H9 (cell line): Measurements from ENCODE around the gene PITPNB. TPM values are rescaled to one million over a fixed set of nuclear protein-coding genes. Genes with fewer than 3 reads are reported as not detected.

Experiments
- DNase-seq: peaks from one replicate; pipeline ENCODE4 v3.0.0-alpha.2; 2017
- H2AFZ ChIP-seq: one replicate; pipeline ENCODE4 v1.6.1; 2013; ENCODE audit warnings: mild to moderate bottlenecking, low read length, control low read depth, moderate library complexity
- H2AK5ac ChIP-seq: 2 replicates; pipeline ENCODE4 v1.6.1; 2013; ENCODE audit warnings: low read length, control low read depth, mixed read lengths; ENCODE audit not compliant: insufficient read length
- H2BK120ac ChIP-seq: one replicate; pipeline ENCODE4 v1.6.1; 2013; ENCODE audit warnings: low read depth, mild to moderate bottlenecking, low read length, control low read depth, inconsistent platforms; ENCODE audit not compliant: poor library complexity, severe bottlenecking
- H2BK12ac ChIP-seq: 2 replicates; pipeline ENCODE4 v1.6.1; 2013; ENCODE audit warnings: low read length, control low read depth, mixed read lengths, low read depth; ENCODE audit not compliant: insufficient read length
- H2BK15ac ChIP-seq: 2 replicates; pipeline ENCODE4 v1.6.1; 2013; ENCODE audit warnings: low read depth, low read length, control low read depth
- H2BK20ac ChIP-seq: one replicate; pipeline ENCODE4 v1.6.1; 2013; ENCODE audit warnings: low read depth, mild to moderate bottlenecking, low read length, control low read depth, inconsistent platforms; ENCODE audit not compliant: poor library complexity, severe bottlenecking
- H2BK5ac ChIP-seq: 2 replicates; pipeline ENCODE4 v1.6.1; 2013; ENCODE audit warnings: low read length, control low read depth, mixed read lengths; ENCODE audit not compliant: insufficient read length
- H3K14ac ChIP-seq: 2 replicates; pipeline ENCODE4 v1.6.1; 2013; ENCODE audit warnings: low read length, control low read depth; ENCODE audit not compliant: insufficient read depth
- H3K18ac ChIP-seq: 2 replicates; pipeline ENCODE4 v1.6.1; 2013; ENCODE audit warnings: low read depth, mild to moderate bottlenecking, mixed read lengths, low read length, control low read depth; ENCODE audit not compliant: insufficient read length
- H3K23ac ChIP-seq: 2 replicates; pipeline ENCODE4 v1.6.1; 2013; ENCODE audit warnings: low read length, control low read depth, mixed read lengths, low read depth; ENCODE audit not compliant: insufficient read length
- H3K23me2 ChIP-seq: 2 replicates; pipeline ENCODE4 v1.6.1; 2013; ENCODE audit warnings: low read depth, mild to moderate bottlenecking, mixed read lengths, low read length, control low read depth; ENCODE audit not compliant: insufficient read length, poor library complexity, severe bottlenecking
- H3K27ac ChIP-seq: 2 replicates; pipeline ENCODE4 v1.5.1; 2013; ENCODE audit warnings: low read length, control low read depth, mixed read lengths, low read depth; ENCODE audit not compliant: insufficient read length
- H3K27me3 ChIP-seq: 2 replicates; pipeline ENCODE4 v1.6.1; 2013; ENCODE audit warnings: low read length, control low read depth, inconsistent platforms; ENCODE audit not compliant: insufficient read depth
- H3K4ac ChIP-seq: 2 replicates; pipeline ENCODE4 v1.6.1; 2013; ENCODE audit warnings: low read depth, mild to moderate bottlenecking, control low read depth, inconsistent platforms, low read length, moderate library complexity
- H3K4me1 ChIP-seq: 2 replicates; pipeline ENCODE4 v1.6.1; 2013; ENCODE audit warnings: low read length, control low read depth, inconsistent platforms; ENCODE audit not compliant: insufficient read depth
- H3K4me2 ChIP-seq: 2 replicates; pipeline ENCODE4 v1.6.1; 2013; ENCODE audit warnings: low read length, control low read depth, mixed read lengths; ENCODE audit not compliant: insufficient read length, insufficient read depth
- H3K56ac ChIP-seq: 2 replicates; pipeline ENCODE4 v1.6.1; 2013; ENCODE audit warnings: low read depth, mild to moderate bottlenecking, mixed read lengths, low read length, control low read depth; ENCODE audit not compliant: insufficient read length
- H3K79me1 ChIP-seq: 2 replicates; pipeline ENCODE4 v1.6.1; 2013; ENCODE audit warnings: low read depth, mild to moderate bottlenecking, moderate library complexity, low read length, control low read depth, inconsistent platforms; ENCODE audit not compliant: insufficient read depth, poor library complexity, severe bottlenecking
- H3K79me2 ChIP-seq: 2 replicates; pipeline ENCODE4 v1.6.1; 2013; ENCODE audit warnings: low read length, control low read depth, inconsistent platforms; ENCODE audit not compliant: insufficient read depth
- H3K9ac ChIP-seq: 2 replicates; pipeline ENCODE4 v1.6.1; 2013; ENCODE audit warnings: low read length, control low read depth, mixed read lengths; ENCODE audit not compliant: insufficient read length; ENCODE audit errors: extremely low read depth
- H3K9me3 ChIP-seq: one replicate; pipeline ENCODE4 v1.6.1; 2013; ENCODE audit warnings: low read depth, low read length, inconsistent platforms; ENCODE audit not compliant: control insufficient read depth
- H3T11ph ChIP-seq: one replicate; pipeline ENCODE4 v1.6.1; 2013; ENCODE audit warnings: mild to moderate bottlenecking, low read length, control low read depth, inconsistent platforms
- H4K20me1 ChIP-seq: one replicate; pipeline ENCODE4 v1.6.1; 2013; ENCODE audit not compliant: control insufficient read depth, insufficient read length, insufficient read depth
- H4K5ac ChIP-seq: 2 replicates; pipeline ENCODE4 v1.6.1; 2013; ENCODE audit warnings: low read depth, mild to moderate bottlenecking, mixed read lengths, low read length, control low read depth; ENCODE audit not compliant: insufficient read length
- H4K8ac ChIP-seq: replicated peaks from 2 replicates; pipeline ENCODE4 v1.6.1; 2013; ENCODE audit warnings: low read length, control low read depth, mixed read lengths, low read depth; ENCODE audit not compliant: insufficient read length
- H4K91ac ChIP-seq: 2 replicates; pipeline ENCODE4 v1.6.1; 2013; ENCODE audit warnings: low read depth, mild to moderate bottlenecking, moderate library complexity, mixed read lengths, low read length, control low read depth; ENCODE audit not compliant: insufficient read length
- H3K27ac Mint-ChIP-seq, 3 experiments: 2 replicates in 2 of 3; 3 replicates in 1 of 3; pipeline ENCODE4 v1.8.0; 2020 to 2021; ENCODE audit warnings: mixed read lengths in 3 of 3, mild to moderate bottlenecking in 1 of 3, moderate library complexity in 1 of 3
- H3K27me3 Mint-ChIP-seq: 2 replicates; pipeline ENCODE4 v1.8.0; 2021; ENCODE audit warnings: low read depth, mild to moderate bottlenecking, moderate library complexity, mixed read lengths
- H3K36me3 Mint-ChIP-seq, 3 experiments: 2 replicates in 2 of 3; 3 replicates in 1 of 3; pipeline ENCODE4 v1.8.0; 2020 to 2021; ENCODE audit warnings: low read depth in 3 of 3, mixed read lengths in 3 of 3; ENCODE audit not compliant: insufficient read depth in 1 of 3
- H3K4me1 Mint-ChIP-seq, 2 experiments: 2 replicates each; pipeline ENCODE4 v1.8.0; 2020; ENCODE audit warnings: mixed read lengths in 2 of 2
- H3K4me3 Mint-ChIP-seq, 2 experiments: 2 replicates in 1 of 2; 3 replicates in 1 of 2; pipeline ENCODE4 v1.8.0; 2020 to 2021; ENCODE audit warnings: mild to moderate bottlenecking in 2 of 2, mixed read lengths in 2 of 2, moderate library complexity in 1 of 2
- H3K9me3 Mint-ChIP-seq, 2 experiments: 2 replicates in 1 of 2; 3 replicates in 1 of 2; pipeline ENCODE4 v1.8.0; 2020; ENCODE audit warnings: mild to moderate bottlenecking in 2 of 2, mixed read lengths in 2 of 2, moderate library complexity in 1 of 2
- CTCF ChIP-seq: fragments of 200-600 bp; sonication (generic); conservative IDR thresholded peaks from 3 replicates; pipeline ENCODE4 v1.8.0; 2021; ENCODE audit warnings: antibody characterized with exemption, mild to moderate bottlenecking
- WGBS: extraction: QIAGEN DNeasy Blood & Tissue Kit; methylation state at CpG from one replicate; pipeline ENCODE4 v1.1.7; 2013; ENCODE audit warnings: missing lambda C conversion rate, low lambda C conversion rate, mixed read lengths; ENCODE audit not compliant: insufficient read length; ENCODE audit errors: extremely low coverage; 5-methylcytosine and 5-hydroxymethylcytosine counted together
- total RNA-seq: library from RNA; stranded (reverse); gene quantifications from 2 replicates; pipeline ENCODE4 v1.2.1, GENCODE V29; 2021

PITPNB gene
- total RNA-seq, 1 experiment from 2014 or later: 106 TPM

- Histone ChIP-seq H3K79me1 (no peaks in the 10 kb centered on the region), H3T11ph (no peak overlapping the region), H3K27ac (no peak overlapping the region), H3K9ac (no peak overlapping the region), H3K27me3 (no peaks in the 10 kb centered on the region), H2BK120ac (no peak overlapping the region), H4K8ac (no peak overlapping the region), H4K5ac (no peak overlapping the region), H3K56ac (no peak overlapping the region), H2AFZ (no peak overlapping the region), H2BK15ac (no peak overlapping the region), H3K4me2 (no peak overlapping the region), H2BK5ac (no peak overlapping the region), H2BK20ac (no peak overlapping the region), H3K14ac (no peak overlapping the region), H3K4ac (no peak overlapping the region), H2AK5ac (no peak overlapping the region), H4K20me1 (no peaks in the 10 kb centered on the region), H3K23ac (no peak overlapping the region), H3K9me3 (no peaks in the 10 kb centered on the region), H2BK12ac (no peak overlapping the region), H4K91ac (no peak overlapping the region), H3K23me2 (no peaks in the 10 kb centered on the region), H3K18ac (no peak overlapping the region), H3K79me2 (no peaks in the 10 kb centered on the region), H3K4me1 (no peaks in the 10 kb centered on the region)
- Mint-ChIP-seq H3K36me3 (no peaks in the 10 kb centered on the region), H3K4me1 (peaks cover 0 to 4% of the 10 kb centered on the region in 2 experiments; a peak in 2 of 4 replicates), H3K4me3 (no peak overlapping the region), H3K27me3 (no peaks in the 10 kb centered on the region; the same call in 1 of the 2 replicates), H3K27ac (peak overlapping the region in 1 of 3 experiments; percentile 77; a peak in 2 of 7 replicates), H3K9me3 (peaks cover 0 to 7% of the 10 kb centered on the region in 2 experiments; a peak in 1 of 5 replicates)
- WGBS: no CpG with 5 or more reads among the region's 23 CpGs
- no peak for TF ChIP-seq CTCF
- DNase-seq: no peak
Measured at GRCh38 chr22:27827604-27828587, 91.2 kb downstream of the PITPNB start.
